GM20000 (cell line): ENCODE data around the gene SBK2.

ENCODE experiments used
- DNase-seq: peaks from one replicate; pipeline ENCODE4 v3.0.0; 2012; ENCODE audit warnings: low spot score
- TF ChIP-seq, protein P1 (sequence below): IDR thresholded peaks from 2 replicates; pipeline ENCODE4 v1.5.1; 2012; ENCODE audit warnings: mild to moderate bottlenecking, control low read depth; ENCODE audit errors: extremely low read depth, missing control alignments

SBK2 gene

DNA sequence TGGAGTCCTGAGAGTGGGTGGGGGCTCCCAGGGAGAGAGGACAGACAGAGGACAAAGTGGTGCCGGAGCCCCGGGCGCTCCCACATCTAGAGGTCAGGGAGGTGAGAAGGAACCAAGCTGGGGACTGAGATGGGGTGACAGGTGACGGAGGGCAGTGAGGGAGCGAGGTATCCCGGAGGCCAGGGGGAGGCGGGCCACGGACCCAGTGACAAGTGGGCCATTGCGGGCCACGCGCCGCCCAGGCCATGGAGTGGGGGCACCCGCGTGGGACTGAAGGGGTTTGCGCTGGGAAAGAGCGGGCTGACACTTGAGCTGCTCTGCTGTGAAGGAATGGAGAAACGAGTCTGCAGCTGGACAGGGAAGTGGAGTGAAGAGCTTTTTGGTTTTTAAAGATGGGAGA is 57.9 kb downstream of the SBK2 start:
- DNase-seq, result no peak
- TF ChIP-seq, protein P1, sequence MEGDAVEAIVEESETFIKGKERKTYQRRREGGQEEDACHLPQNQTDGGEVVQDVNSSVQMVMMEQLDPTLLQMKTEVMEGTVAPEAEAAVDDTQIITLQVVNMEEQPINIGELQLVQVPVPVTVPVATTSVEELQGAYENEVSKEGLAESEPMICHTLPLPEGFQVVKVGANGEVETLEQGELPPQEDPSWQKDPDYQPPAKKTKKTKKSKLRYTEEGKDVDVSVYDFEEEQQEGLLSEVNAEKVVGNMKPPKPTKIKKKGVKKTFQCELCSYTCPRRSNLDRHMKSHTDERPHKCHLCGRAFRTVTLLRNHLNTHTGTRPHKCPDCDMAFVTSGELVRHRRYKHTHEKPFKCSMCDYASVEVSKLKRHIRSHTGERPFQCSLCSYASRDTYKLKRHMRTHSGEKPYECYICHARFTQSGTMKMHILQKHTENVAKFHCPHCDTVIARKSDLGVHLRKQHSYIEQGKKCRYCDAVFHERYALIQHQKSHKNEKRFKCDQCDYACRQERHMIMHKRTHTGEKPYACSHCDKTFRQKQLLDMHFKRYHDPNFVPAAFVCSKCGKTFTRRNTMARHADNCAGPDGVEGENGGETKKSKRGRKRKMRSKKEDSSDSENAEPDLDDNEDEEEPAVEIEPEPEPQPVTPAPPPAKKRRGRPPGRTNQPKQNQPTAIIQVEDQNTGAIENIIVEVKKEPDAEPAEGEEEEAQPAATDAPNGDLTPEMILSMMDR, result no peak
